Heart left ventricle (tissue), 13 donors: Measurements from ENCODE around the gene CCDC33.

Source experiments
- CTCF ChIP-seq, 12 donors: fragments of 200-600 bp; sonication (generic) in 4 of 12; IDR thresholded peaks; one replicate each; pipeline versions ENCODE4 v1.5.0 to v1.8.0; 2018 to 2022; ENCODE audit warnings: antibody characterized with exemption in 12 of 12, mild to moderate bottlenecking in 5 of 12
- POLR2A ChIP-seq, 2 donors: fragments of 450-650 bp; IDR thresholded peaks; one replicate each; pipeline ENCODE4 v1.6.1; 2017; ENCODE audit warnings: antibody characterized with exemption in 2 of 2, mild to moderate bottlenecking in 2 of 2, moderate library complexity in 2 of 2
- donor health status: ischemic (EF 13 %, LVEDD 7.1; RV severe dilation, severe dysfunction).
- donor health status: DM: no; HTN: yes; CAD: no.
- donor health status: DM: no; HTN: no; CAD: no.
- donor health status: ischemic (EF 25% LVEDD 6.9; RV normal size, moderate dysfunction).
- donor health status: ischemic (EF 25% LVEDD 5.7; RV mildly dilated, moderate dysfunction).
- donor health status: ischemic (EF 35%, LVEDD 5.7; RV mildly dilated, moderate dysfunction).
- donor health status: nonischemic (EF 11% LVEDD 7.7; RV severe dilation, severe dysfunction).
- donor health status: DM: yes; HTN: yes; CAD: no.
- donor health status: PGD.
- donor health status: ischemic (EF 29% LVEDD 5.4; RV normal size, mild dysfunction).
- donor health status: nonischemic (EF 23%, LVEDD 6.1; RV moderate dilation, normal function).

- TF ChIP-seq CTCF (IDR thresholded peaks at IDR 0.05) (no peak), POLR2A (IDR thresholded peaks at IDR 0.05) (no peak)
Observed at GRCh38 chr15:74381190-74381453, 145.0 kb downstream of the CCDC33 start.
